ENCODE data around the gene CTDP1. TPM values are rescaled to one million over a fixed set of nuclear protein-coding genes. Genes with fewer than 3 reads are reported as not detected.

CTDP1 gene
- total RNA-seq, 1 donor from 2014 or later = 23.1 TPM

DNA sequence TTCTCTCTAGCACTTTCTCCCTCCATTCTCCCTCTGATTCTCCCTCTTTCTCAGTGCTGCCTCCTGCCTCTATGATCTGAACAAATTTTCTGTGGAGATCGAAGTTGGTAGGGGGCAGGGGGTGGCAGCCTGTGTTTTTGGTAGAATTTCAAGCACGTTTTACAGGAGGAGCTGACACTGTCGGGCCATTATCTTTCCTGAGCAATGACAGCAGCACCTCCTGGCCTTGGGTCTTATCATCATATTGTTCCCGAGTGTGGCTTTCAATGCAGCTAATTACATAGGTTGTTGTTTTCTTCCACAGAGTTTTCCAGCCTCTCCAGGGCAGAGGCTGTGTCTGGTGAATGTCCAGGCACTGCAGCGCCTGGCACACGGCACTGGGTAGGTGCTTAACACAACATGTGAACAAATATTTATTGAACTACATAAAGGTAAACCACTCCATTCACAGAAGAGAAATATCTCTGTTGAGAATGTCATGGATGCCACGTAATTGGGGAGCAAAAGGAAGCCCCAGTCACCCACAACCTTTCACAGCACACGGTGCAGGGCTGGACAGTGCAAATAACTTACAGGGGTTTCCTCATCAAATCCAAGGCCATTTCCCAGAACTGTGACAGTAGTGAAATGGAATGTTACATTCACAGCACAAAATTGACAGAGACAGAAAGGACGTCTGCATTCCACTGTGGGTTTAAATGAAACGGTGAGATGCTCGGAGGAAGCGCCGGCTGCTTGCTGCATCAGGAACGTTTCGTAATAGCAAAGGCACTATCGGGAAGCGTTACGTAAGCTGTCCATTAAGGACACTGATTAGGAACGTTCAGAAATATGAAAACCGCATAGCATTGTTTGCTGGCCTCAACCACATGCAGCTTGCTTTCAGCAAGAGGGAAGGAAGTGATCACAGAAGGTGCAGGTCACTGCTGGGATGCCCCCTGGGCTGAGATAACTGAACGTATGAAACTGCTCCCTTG lies 111.7 kb downstream of the CTDP1 start:
- Mint-ChIP-seq H3K4me3 (ENCODE audit: unreplicated experiment) (no peak overlapping the region), H3K9me3 (ENCODE audit: unreplicated experiment) (no peaks in the 10 kb centered on the region), H3K4me1 (ENCODE audit: unreplicated experiment) (peaks cover 7% of the 10 kb centered on the region), H3K36me3 (ENCODE audit: unreplicated experiment) (no peaks in the 10 kb centered on the region), H3K27me3 (ENCODE audit: unreplicated experiment) (peaks cover 21% of the 10 kb centered on the region), H3K27ac (ENCODE audit: unreplicated experiment) (no peak overlapping the region)
- DNase-seq (ENCODE audit: extremely low spot score, unreplicated experiment) = no peak
- no peak for TF ChIP-seq CTCF (IDR thresholded peaks at IDR 0.05)

GRCh38 chr18:79792096-79792987 lies 112.7 kb downstream of the CTDP1 start:
- Mint-ChIP-seq H3K36me3 (ENCODE audit: unreplicated experiment) (no peaks in the 10 kb centered on the region), H3K27me3 (ENCODE audit: unreplicated experiment) (peaks cover 29% of the 10 kb centered on the region), H3K27ac (ENCODE audit: unreplicated experiment) (no peak overlapping the region), H3K4me1 (ENCODE audit: unreplicated experiment) (peaks cover 10% of the 10 kb centered on the region), H3K4me3 (ENCODE audit: unreplicated experiment) (no peak overlapping the region), H3K9me3 (ENCODE audit: unreplicated experiment) (no peaks in the 10 kb centered on the region)
- no peak for TF ChIP-seq CTCF (IDR thresholded peaks at IDR 0.05)
- no peak for DNase-seq (ENCODE audit: extremely low spot score, unreplicated experiment)

- peaks cover 31% of the 10 kb centered on the region for H3K27me3 Mint-ChIP-seq (ENCODE audit: unreplicated experiment)
These were observed 113.4 kb downstream of the CTDP1 start for GRCh38 chr18:79792988-79793355.

GRCh38 chr18:79794846-79795245 lies 115.2 kb downstream of the CTDP1 start:
- Mint-ChIP-seq H3K27me3 (ENCODE audit: unreplicated experiment) (peaks cover 42% of the 10 kb centered on the region), H3K27ac (ENCODE audit: unreplicated experiment) (no peak overlapping the region), H3K36me3 (ENCODE audit: unreplicated experiment) (no peaks in the 10 kb centered on the region)

More at GRCh38 chr18:79792988-79793355, 113.4 kb downstream of the CTDP1 start:
- Mint-ChIP-seq H3K27ac (ENCODE audit: unreplicated experiment) (no peak overlapping the region), H3K9me3 (ENCODE audit: unreplicated experiment) (no peaks in the 10 kb centered on the region), H3K4me1 (ENCODE audit: unreplicated experiment) (peaks cover 11% of the 10 kb centered on the region), H3K36me3 (ENCODE audit: unreplicated experiment) (no peaks in the 10 kb centered on the region), H3K4me3 (ENCODE audit: unreplicated experiment) (no peak overlapping the region)
- no peak for TF ChIP-seq CTCF (IDR thresholded peaks at IDR 0.05)
- DNase-seq (ENCODE audit: extremely low spot score, unreplicated experiment) = no peak

More at GRCh38 chr18:79794846-79795245, 115.2 kb downstream of the CTDP1 start:
- Mint-ChIP-seq H3K9me3 (ENCODE audit: unreplicated experiment) (no peaks in the 10 kb centered on the region), H3K4me1 (ENCODE audit: unreplicated experiment) (peaks cover 13% of the 10 kb centered on the region), H3K4me3 (ENCODE audit: unreplicated experiment) (no peak overlapping the region)
- no peak for TF ChIP-seq CTCF (IDR thresholded peaks at IDR 0.05)
- no peak for DNase-seq (ENCODE audit: extremely low spot score, unreplicated experiment)

Measured in osteocyte (in vitro differentiated cells).